Upper lobe of right lung (tissue), 1 donor: ENCODE data around the gene PARP8. TPM values are rescaled to one million over a fixed set of nuclear protein-coding genes. Genes with fewer than 3 reads are reported as not detected.
A peak's percentile ranks its signal among the peaks of the same experiment; 100 is the strongest.

Experiments used
- ATAC-seq: fragments of 200-7000 bp; cut with Tn5 transposase; one replicate; pipeline ENCODE4 v1.9.1; 2020; ENCODE audit warnings: mild to moderate bottlenecking, moderate library complexity
- DNase-seq: peaks from one replicate; pipeline ENCODE4 v3.0.0-alpha.2; 2020
- H3K27ac ChIP-seq: fragments of 200-600 bp; one replicate; pipeline ENCODE4 v1.8.0; 2022
- H3K27me3 ChIP-seq: fragments of 200-600 bp; one replicate; pipeline ENCODE4 v1.8.0; 2022; ENCODE audit warnings: mild to moderate bottlenecking
- H3K36me3 ChIP-seq: fragments of 200-600 bp; one replicate; pipeline ENCODE4 v1.8.0; 2022
- H3K4me1 ChIP-seq: fragments of 200-600 bp; one replicate; pipeline ENCODE4 v1.8.0; 2022
- H3K4me3 ChIP-seq: fragments of 200-600 bp; one replicate; pipeline ENCODE4 v1.8.0; 2022; ENCODE audit warnings: mild to moderate bottlenecking
- H3K9me3 ChIP-seq: fragments of 200-600 bp; one replicate; pipeline ENCODE4 v1.8.0; 2022
- CTCF ChIP-seq: fragments of 200-600 bp; IDR thresholded peaks from one replicate; pipeline ENCODE4 v1.8.0; 2022; ENCODE audit warnings: antibody characterized with exemption
- intact Hi-C: fragments of 100-400 bp; cut with DNase I; formaldehyde crosslinking; loops from one replicate; pipeline ENCODE4 v1.11.0; 2022
- total RNA-seq: library from RNA; stranded (reverse); fragmentation: NEBNext Ultra II Directional; extraction: Animal tissue kit (Norgen Biotek cat#: 25700); gene quantifications from one replicate; pipeline ENCODE4 v1.2.1, GENCODE V29; 2021
- donor health status: DM: no; HTN: yes; CAD: no; lungs with severe emphysema.

The PARP8 gene
- total RNA-seq, 1 donor from 2014 or later = 52.3 TPM

- intact Hi-C loops = no loop called here
- Histone ChIP-seq H3K4me1 (peaks cover 19% of the 10 kb centered on the region), H3K9me3 (no peaks in the 10 kb centered on the region), H3K36me3 (no peaks in the 10 kb centered on the region), H3K27ac (no peak overlapping the region), H3K27me3 (no peaks in the 10 kb centered on the region), H3K4me3 (no peak overlapping the region)
- no peak for TF ChIP-seq CTCF
- ATAC-seq (no peak), DNase-seq (no peak)
Observed at GRCh38 chr5:50749181-50749580, 82.7 kb downstream of the PARP8 start.

- no peak for ATAC-seq
- no peaks in the 10 kb centered on the region for H3K9me3 ChIP-seq
- no peaks in the 10 kb centered on the region for H3K27me3 ChIP-seq
- no peak overlapping the region for H3K4me3 ChIP-seq
- TF ChIP-seq CTCF = no peak
- no peak for DNase-seq
- no peak overlapping the region for H3K27ac ChIP-seq
- H3K36me3 ChIP-seq = no peaks in the 10 kb centered on the region
- intact Hi-C loops = no loop called here
- peaks cover 13% of the 10 kb centered on the region for H3K4me1 ChIP-seq
Observed at GRCh38 chr5:50749873-50750272, 83.4 kb downstream of the PARP8 start.

GRCh38 chr5:50751064-50751657 is 84.7 kb downstream of the PARP8 start:
- H3K27me3 ChIP-seq = no peaks in the 10 kb centered on the region
- intact Hi-C loops = no loop called here

GRCh38 chr5:50752800-50753199 is 86.4 kb downstream of the PARP8 start:
- Histone ChIP-seq H3K27ac (no peak overlapping the region), H3K4me1 (no peaks in the 10 kb centered on the region), H3K4me3 (no peak overlapping the region), H3K36me3 (no peaks in the 10 kb centered on the region), H3K9me3 (no peaks in the 10 kb centered on the region), H3K27me3 (no peaks in the 10 kb centered on the region)
- no peak for TF ChIP-seq CTCF
- intact Hi-C loops = no loop called here
- DNase-seq = no peak
- no peak for ATAC-seq

More at GRCh38 chr5:50751064-50751657, 84.7 kb downstream of the PARP8 start:
- Histone ChIP-seq H3K36me3 (no peaks in the 10 kb centered on the region), H3K27ac (no peak overlapping the region), H3K9me3 (no peaks in the 10 kb centered on the region), H3K4me3 (no peak overlapping the region), H3K4me1 (peaks cover under 1% of the 10 kb centered on the region)
- TF ChIP-seq CTCF = peak; percentile 88
- DNase-seq (no peak), ATAC-seq (peak; percentile 93)

- H3K4me3 ChIP-seq = no peak overlapping the region
- H3K4me1 ChIP-seq = peaks cover 8% of the 10 kb centered on the region
- H3K27ac ChIP-seq = no peak overlapping the region
- no peaks in the 10 kb centered on the region for H3K27me3 ChIP-seq
- no peak for TF ChIP-seq CTCF
- intact Hi-C loops = no loop called here
- no peak for ATAC-seq
- no peak for DNase-seq
- H3K9me3 ChIP-seq = no peaks in the 10 kb centered on the region
- peaks cover 21% of the 10 kb centered on the region for H3K36me3 ChIP-seq
Observed at GRCh38 chr5:50759526-50760270, 93.3 kb downstream of the PARP8 start.
